ENCODE measurements around the gene WDR31.
"Not testable (repeated sequence)": the region's sequence is repeated elsewhere in the genome, so short reads cannot be mapped to it uniquely, and the experiment has no call there.

The WDR31 gene

DNA sequence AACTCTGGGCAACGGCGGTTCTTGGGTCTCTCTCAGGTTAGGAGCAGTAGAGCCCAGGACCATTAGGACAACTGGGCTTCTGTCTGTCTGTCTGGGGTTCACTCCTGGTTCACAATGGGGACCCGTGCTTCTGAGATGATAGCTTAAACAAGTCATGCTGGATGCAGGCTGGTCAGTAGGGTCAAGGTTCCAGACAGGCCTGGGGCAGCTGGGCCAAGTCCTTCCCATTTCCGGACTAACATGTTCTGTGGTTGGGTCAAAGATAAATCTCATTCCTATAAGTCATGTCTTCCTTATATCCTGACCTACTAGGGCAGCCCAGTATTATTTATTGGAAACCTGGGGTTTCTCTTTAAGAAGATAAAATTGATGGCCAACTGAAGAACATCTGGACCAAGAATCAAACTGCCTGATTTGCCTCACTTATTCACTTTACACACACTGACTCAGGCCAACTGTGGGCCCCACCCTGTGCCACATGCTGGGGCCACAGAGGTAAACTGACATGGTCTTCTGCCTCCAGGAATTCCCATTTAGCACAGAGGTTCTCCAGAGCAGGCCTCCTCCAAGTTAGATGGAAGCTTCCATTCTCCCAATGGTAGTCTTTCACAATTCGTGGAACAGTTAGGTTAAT lies 28.4 kb upstream of the WDR31 start:
- no peak for DNase-seq

DNA sequence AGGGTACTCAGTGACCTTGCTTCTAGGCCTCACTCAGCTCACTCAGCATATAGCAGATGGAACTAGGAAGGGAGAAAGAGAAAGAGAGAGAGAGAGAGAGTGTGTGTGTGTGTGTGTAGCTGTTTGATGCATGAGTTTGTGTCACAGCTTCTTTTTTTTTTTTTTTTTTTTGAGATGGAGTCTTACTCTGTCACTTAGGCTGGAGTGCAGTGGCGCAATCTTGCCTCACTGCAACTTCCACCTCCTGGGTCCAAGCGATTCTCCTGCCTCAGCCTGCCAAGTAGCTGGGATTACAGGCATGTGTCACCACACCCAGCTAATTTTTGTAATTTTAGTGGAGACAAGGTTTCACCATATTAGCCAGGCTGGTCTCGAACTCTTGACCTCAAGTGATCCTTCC lies 25.6 kb upstream of the WDR31 start:
- not testable (repeated sequence) for DNase-seq

DNA sequence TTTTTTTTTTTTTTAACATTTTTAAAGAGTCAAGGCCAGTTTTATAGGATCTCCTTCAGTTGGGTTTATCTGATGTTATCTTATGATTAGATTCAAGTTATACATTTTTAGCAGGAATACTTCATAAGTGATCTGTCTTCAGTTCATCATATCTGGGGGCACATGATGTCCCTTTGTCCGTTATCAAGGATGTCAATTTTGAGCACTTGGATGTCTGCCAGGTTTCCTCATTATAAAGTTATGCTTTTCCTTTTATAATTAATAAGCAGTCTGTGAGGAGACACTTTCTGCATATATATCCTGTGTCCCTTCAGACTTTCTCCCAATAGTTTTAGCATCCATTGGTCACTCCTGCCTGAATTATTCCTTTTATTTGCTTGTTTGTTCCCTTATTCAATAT lies 24.9 kb upstream of the WDR31 start:
- no peak for DNase-seq

DNA sequence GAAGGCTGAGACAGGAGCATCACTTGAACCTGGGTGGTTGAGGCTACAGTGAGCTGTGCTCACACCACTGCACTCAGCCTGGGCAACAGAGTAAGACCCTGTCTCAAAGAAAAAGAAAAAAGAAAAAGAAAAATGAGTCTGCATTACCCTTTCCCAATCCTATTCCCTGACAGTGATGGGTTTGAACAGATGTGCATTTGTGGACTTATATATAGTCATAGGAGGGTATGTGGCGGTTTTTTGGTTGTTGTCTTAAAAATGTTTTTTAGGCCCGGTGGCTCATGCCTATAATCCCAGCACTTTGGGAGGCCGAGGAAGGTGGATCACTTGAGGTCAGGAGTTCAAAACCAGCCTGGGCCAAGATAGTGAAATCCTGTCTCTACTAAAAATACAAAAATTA lies 23.3 kb upstream of the WDR31 start:
- no peak for DNase-seq

DNA sequence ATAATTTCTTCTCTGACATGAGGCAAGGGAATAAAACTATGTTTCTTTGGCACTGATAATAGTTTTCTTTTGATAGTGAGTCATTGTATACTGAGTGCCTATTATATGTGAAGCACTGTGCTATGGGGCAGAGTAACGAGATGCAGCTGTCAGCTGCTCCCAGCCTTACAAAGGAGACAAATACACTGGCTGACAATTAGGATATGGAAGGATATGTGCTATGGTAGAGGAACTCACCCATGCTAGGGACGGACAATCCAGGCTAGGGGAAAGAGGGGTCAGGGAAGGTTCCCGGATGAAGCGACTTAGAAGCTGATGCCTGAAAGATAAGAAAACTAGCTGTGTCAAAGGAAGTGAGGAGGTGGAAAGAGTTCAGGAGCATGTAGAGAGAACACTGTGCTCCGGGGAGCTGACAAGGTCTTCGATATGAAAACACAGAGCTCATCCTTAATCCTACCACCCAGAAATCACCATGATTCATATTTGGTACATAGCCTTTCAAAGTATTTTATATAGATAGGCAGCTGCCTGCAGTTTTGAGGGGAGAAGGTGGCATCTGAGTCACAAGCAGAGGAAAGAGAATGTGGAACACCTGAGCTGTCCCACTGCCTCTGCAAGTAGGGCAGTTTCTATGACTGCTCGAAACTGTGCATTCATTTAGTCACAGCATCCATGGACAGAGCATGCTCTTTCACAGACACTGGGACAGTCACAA lies 21.4 kb upstream of the WDR31 start:
- DNase-seq: peak; percentile 4

DNA sequence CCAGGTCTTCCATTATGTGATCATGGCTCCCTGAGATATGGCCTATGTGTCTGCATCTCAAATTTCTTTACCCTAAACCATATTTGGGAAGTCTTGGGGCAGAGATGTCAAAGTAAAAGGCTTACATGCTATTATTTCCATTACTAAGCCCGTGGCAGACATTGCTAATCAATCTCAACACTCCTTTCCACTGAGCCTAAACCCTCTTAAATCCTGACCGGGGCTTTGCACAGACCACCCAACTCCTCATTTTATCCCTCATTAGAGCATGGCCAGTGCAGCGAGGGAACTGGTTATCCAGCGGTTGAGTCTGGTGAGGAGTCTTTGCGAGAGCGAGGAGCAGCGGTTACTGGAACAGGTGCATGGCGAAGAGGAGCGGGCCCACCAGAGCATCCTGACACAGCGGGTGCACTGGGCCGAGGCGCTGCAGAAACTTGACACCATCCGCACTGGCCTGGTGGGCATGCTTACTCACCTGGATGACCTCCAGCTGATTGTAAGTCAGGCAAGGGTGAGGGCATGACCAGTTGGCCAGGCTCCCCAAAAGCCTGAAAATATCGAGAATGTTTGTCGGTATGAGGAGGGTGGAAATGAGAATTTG lies 20.3 kb upstream of the WDR31 start:
- DNase-seq: no peak

DNA sequence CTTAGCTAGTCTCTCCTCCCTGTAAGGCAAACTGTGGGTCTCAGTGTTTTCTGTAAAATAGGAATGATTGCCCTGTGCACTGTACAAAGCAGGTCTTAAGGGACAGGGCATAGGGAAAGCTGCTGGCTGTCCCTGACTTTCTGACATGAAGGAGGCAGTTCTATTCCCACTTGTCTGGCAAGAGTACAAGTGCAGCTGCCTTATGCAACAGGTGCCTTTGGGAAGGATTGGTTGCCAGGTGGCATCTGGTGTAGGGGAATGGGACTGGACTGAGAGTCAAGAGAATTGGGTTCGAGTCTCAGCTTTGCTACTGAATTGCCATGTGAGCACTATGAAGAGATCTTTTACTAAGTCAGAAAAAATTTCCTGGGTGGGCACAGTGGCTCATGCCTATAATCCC lies 19.3 kb upstream of the WDR31 start:
- DNase-seq: no peak

DNA sequence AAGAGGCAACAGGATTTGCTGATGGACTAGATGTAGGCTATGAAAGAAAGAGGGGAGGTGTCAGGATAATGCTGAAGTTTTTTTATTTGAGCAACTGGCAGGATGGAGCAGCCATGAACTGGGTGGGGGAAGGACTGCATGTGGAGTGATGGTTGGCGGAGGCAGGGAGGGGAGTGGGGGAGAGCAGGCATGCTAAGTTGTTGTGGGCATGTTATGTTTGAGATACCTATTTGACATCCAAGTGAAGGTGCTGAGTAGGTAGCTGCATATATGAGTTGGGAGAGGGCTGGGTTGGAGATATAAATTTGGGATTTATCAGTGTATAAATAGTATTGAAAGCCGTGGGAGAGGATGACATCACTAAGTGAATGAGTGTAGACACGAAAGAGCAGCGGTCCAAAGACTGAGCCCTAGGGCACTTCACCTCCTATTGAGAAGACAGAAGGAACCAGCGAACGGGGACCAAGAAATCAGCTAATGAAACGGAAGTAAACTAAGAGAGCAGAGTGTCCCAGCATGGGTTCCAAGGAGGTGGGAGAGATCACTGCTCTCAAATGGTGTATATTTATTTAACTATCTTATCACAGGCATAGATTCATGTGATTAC lies 16.7 kb upstream of the WDR31 start:
- DNase-seq: no peak

DNA sequence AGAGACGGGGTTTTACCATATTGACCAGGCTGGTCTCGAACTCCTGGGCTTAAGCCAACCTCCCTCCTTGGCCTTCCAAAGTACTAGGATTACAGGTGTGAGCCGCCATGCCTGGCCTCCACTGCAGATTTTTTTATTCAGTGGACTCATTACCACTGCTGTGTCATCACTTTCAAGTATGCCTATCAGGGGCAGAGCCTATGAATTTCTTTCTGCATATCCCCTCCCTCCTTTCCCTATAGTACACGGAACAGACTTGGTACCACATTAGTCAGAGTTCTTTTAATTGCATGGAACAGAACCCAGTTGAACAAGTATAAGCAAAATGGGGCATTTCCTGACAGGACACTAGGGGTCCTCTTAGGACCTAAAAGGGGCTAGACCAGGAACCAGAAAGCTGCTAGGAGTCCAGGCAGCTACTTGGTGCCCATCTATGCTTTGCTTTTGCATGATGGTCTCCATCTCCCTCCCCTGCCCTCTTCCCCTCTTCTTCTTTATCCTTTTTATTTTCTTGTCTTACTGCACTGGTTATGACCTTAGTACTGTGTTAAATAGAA lies 15.0 kb upstream of the WDR31 start:
- no peak for DNase-seq

DNA sequence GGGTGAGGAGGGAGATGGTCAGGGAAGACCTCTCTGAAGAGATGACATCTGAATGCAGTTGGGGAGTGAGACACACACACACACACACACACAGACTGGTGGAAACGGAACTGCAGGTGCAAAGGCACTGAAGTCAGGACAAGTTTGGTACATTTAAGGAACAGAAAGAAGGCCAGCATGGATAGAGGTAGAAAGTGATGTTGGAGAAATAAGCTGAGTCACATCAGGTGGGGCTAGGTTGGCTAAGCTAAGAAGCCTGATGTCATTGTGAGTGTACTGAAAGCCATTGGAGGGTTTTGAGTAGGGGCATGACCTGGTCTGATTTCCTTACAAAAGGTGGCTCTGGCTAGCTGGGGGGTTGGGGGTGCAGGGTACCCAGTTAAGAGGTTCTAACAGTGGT lies 12.3 kb upstream of the WDR31 start:
- DNase-seq: no peak

DNA sequence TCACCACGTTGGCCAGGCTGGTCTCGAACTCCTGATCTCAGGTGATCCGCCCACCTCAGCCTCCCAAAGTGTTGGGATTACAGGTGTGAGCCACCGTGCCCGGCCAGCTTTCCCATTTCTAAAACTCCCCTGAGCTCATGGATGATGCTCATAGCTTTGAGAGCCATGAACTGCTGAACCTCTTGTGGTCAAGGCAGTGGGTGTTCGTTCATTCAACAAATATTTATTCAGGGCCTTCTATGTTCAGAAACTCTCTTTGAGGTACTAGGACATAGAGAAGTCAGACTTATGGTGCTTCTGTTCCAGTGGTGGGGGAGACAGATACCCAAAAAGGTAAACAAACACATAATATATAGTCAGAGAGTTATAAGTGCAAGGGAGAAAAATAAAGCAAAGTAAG lies 11.9 kb upstream of the WDR31 start:
- no peak for DNase-seq

DNA sequence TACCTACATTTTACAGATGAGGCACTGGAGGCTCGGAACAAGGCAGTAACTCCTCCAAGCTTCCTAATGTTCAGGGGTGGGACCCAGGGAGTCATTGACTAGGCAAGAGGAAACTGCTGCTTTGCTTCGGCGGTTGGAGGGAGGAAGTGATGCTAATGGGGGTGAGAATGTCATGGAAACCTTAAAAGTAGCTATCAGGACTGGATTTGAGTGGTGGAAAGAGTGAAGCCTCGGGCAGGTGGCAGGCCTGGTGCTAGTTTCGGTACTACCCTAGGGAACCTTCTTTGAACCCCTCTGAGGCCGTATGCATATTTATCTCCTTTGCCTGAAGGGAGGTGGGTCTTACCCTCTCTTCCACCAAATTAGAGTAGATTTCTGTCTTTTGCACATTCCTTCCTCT lies 10.9 kb upstream of the WDR31 start:
- no peak for DNase-seq

DNA sequence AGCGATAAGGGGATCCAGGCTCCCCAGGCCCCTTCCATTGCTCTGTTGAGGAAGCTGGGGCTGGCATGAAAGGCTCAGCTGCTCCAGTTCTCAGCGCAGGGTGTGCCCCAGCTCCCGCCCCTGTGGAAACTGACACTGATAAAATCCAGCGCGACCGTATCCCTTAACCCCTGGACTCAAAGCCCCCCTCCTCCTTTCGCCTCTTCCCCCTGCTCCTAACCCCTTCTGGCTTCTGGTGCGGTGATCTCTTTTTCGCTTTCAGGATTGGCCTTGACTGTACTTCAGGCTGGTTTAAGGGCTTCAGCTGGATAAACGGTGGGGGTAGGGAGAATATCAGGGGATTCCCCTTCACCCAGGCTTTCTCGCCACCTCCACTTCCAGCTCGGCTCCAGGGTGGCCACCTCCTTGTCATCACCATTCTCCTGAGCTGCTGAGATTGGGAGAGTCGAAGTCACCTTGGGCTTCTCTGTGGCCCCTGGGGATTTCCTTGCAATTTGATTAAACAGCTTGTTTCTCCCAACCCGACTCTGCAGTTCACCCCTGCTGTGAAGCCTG lies 10.1 kb upstream of the WDR31 start:
- DNase-seq: no peak

DNA sequence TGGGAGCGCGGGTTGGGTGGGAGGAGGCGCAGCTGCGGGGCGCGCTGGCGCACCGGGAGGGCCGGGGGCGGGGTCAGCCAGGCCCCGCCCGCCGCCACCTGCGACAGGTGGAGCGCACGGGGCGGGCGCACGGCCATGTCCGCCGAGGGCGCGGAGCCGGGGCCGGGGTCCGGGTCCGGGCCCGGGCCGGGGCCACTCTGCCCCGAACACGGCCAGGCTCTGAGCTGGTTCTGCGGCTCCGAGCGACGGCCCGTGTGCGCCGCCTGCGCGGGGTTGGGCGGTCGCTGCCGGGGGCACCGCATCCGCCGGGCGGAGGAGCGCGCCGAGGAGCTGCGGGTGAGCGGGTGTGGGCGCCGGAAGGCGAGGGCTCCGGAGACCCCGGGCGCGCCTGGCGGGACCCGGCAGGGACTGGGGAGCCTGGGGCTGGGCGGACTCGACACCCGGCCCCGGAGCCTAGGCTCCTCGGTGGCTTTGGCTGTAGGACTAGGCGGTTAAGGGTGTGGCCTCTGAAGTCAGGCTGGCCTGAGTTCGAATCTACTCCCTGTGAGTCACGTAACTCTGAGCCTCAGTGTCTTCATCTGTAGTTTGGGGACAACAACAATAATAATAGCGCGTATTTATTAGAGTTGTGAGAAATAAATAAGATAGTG lies 9.5 kb upstream of the WDR31 start, which contains the start of gene BSPRY:
TSS of gene BSPRY (plus strand) at position 97 of the 650 bp plus-strand sequence. CDS start at position 136, 39 bp downstream.
- peak; percentile 22 for DNase-seq

DNA sequence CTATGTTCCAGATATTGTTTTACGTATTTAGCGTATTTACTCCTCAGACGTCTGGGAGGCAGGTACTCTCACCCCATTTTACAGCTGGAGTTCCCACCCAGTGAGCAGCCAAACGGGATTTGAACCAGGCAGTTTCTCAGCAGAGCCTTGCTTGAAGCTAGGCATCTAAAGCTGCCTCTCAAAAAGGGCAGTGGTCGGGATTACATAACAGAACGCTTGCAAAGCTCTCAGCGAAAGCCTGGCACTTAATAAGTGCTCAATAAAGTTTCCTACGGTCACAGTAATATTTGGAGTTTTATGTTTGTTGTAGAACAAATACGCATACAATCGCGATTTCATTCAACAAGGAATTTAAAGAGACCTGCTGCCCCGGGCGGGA lies 9.0 kb upstream of the WDR31 start:
- DNase-seq: no peak

DNA sequence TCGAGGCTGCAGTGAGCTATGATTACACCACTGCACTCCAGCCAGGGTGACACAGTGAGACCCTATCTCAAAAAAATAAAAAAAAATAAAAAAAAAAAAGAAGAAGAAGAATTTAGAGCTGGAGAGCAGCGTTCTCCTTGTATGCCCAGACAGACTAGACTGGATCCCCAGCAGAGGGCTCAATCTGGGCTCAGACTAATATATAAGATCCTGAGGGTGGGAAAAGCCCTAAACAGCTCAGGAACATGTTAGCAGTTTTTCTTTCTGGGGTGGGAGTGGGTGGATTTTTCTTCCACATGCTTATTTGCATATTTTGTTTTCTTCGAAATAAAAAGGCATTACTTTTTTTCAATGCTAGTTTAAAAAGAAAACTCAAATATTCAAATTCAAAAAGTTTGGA lies 8.4 kb upstream of the WDR31 start:
- DNase-seq: no peak

DNA sequence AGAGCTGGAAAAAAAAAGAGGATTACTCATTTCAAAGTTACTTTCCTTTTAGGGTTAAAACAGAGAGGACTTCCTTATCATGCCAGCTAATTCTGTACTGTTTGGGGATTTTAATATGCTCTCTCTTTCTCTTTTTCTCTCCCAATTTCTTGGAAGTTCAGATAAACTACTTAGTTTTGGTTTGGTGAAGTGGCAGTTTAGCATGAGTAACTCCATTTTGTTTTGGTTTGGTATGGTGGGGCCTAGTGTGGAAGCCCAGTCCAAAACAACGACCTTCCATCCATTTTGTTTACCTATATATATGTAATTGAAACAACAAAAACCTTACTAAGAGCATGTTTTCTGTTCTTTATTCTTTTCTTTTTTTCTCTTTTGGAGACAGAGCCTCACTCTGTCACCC lies 5.6 kb upstream of the WDR31 start:
- DNase-seq: no peak

DNA sequence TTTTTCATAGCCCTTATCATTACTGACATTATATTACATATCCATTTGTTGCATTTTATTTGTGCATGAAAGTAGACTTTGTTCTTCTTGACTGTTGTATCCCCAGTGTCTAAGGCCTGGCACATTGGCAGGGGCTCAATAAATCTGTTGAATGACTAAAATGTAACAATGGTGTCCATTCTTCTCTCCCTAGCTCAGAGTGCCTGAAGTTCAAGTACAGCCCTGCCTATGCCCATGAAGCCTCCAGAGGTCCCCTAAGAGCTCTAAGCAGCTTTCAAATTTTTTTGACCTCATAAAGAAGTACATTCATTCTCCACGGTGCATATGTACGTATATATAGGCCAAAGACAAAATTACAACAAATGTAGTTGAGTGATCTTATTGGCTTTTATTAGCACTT lies 5.1 kb upstream of the WDR31 start:
- DNase-seq: no peak

DNA sequence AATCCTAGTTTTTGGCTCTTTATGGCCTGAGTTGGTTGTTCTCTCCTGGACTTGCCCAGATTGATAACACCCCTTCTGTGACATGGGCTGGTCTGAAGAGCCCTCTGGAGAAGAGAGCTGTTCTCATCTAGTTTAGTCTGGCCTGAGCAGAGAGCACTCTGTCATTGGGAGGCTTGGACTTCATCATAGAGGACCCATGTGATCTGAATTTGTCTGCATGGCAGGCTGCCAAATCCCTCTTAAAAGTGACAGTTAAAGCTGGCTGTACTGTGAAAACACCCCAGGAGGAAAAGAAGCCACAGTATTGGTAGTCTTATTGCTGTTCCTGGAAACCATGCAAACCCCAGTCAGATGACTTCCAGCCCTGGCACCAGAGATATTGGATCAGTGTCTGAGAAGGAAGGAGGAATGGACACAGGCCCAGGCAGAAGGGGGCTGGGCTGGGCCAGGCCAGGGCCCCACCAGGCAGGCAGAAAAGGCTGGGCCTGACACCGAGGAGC lies 3.7 kb upstream of the WDR31 start:
- peak; percentile 79 for DNase-seq

DNA sequence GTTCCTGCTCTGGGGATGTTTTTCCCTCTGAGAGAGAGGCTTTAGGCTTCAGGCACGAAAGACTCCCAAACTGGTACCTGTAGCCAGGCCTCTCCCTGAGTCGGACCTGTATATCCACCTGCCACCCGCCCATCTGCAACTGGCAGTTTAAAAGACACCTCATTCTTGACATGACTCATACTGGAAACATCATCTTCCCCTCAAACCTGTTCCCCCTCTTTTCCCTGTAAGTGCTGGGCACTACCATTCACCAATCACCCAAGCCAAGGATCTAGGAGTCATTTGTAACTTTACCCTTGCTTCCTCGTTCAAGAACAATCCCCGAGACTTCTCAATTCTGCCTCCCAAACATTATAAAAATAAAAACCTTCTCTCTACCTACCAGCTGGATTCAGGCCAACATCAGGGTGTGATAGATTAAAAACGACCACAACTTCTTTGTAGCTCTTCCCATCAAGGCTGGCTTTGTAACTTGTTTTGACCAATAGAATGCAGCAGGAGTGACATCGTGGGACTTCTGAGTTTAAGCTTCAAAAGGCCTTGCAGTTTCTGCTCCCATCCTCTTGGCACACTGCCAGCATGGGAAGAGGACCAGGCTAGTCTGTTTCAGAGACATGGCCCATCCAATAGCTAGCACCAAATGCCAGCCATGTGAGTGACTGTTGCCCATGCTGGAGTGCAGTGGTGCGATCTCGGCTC lies 1.8 kb upstream of the WDR31 start:
- peak; percentile 13 for DNase-seq

DNA sequence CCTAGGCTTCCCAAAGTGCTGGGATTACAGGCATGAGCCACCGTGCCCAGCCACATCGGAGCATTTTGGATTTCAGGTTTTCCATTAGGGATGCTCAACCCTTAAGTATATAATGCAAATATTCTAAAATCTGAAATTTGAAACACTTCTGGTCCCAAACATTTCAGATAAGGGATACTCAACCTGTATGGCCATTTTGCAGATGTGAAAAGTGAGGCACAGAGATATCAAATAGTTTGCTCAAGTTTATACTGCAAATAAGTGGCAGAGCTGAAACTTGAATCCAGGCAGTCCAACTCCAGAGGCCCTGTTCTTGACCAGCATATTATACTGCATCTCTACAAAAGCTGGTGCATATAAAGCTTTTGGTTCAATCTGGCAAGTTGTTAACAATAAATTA lies 2.4 kb downstream of the WDR31 start:
- no peak for DNase-seq

DNA sequence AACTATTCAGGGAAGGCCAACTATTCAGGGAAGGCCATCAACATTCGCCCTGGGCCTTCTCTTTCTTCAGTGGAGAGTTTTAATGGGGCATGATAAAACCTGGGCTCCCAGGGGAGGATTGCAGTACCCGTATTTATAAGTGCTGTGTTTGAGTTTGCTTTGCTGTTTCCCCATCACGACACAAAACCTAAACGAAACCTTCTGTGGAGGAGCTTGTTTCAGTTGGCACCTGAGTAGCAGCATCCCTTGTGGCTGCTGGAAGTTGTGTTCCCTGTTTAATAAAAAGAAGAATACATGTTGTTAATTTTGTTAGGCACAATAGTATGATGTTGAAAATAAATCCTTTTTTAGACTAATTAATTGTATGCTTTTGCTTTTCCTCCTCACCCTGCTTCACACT lies 8.3 kb downstream of the WDR31 start:
- DNase-seq: no peak

Measured in NCI-H1105 treated with DMSO at 0.1 percent for 48 hours (cell line).